Measurements from ENCODE around the gene PLXDC1.
A peak's percentile ranks its signal among the peaks of the same experiment; 100 is the strongest.

The PLXDC1 gene

DNA sequence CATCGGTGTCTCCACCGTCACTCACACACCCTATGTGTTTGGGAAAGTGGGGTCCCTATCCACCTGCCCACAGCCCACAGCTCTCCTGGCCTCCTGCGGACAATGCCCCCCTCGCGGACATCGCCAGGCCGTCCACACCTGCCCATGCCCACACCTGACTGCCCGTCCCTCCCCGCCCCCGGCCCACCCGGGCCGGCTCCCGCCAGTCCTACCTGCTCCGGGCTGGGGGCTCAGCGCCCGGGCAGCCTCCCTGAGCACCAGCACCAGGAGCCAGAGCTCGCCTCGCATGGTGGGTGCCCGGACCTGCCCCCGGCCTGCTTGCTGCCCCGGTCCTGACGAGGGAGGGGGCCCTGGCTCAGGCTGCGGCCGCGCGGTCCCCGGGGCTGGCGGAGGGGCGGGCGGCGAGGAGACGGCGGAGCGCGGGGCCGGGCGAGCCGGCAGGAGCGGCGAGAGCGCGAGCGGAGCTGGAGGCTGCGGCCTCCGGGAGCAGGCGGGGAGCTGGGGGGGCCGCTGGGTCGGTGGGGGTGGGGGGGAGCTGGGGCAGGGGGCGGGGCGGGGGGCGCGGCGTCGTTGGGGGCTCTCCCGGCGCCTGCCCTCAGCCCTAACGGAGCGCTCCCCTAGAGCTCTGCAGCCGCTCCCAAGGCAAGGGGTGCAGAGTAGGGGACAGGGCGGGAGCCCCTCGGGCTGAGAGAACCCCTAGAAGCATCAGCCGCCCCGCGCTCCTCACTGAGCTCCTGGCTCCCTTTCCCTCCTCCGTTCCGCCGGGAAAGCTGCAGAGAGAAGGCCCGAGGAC lies at the start of gene PLXDC1:
Gene PLXDC1 (minus strand): TSS at position 488 of the 793 bp plus-strand sequence. CDS start 200 bp downstream, at position 288.
- DNase-seq = no peak

GRCh38 chr17:39200957-39201510 lies 49.6 kb upstream of the PLXDC1 start:
- no peak for DNase-seq

GRCh38 chr17:39200070-39200879 lies 48.8 kb upstream of the PLXDC1 start, which contains the start of gene RPL19:
Gene RPL19, plus strand, starts transcription at chr17:39200283. Its CDS starts 62 bp downstream, at chr17:39200345.
- peak; percentile 83 for DNase-seq

DNA sequence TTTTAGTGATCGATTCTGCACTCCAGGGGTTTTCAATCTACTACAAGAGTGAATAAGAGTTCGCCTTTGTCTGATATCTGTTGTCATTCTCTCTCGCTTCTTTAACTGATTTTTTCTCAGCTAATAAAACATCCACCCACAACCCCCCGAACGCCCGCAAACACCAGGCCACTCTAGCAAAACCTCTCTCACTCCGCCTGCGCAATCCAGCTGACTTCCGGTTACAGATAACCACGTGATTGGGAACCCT lies 48.3 kb upstream of the PLXDC1 start:
- peak; percentile 93 for DNase-seq

GRCh38 chr17:39198186-39198566 lies 46.7 kb upstream of the PLXDC1 start:
- DNase-seq = no peak

GRCh38 chr17:39197380-39198185 lies 46.1 kb upstream of the PLXDC1 start, which contains the start of gene CACNB1:
Gene CACNB1, minus strand, starts transcription at chr17:39197669. Its CDS starts 174 bp downstream, at chr17:39197495.
- DNase-seq = peak; percentile 85

- DNase-seq = peak; percentile 59
These were observed 45.4 kb upstream of the PLXDC1 start for GRCh38 chr17:39196808-39197291.

DNA sequence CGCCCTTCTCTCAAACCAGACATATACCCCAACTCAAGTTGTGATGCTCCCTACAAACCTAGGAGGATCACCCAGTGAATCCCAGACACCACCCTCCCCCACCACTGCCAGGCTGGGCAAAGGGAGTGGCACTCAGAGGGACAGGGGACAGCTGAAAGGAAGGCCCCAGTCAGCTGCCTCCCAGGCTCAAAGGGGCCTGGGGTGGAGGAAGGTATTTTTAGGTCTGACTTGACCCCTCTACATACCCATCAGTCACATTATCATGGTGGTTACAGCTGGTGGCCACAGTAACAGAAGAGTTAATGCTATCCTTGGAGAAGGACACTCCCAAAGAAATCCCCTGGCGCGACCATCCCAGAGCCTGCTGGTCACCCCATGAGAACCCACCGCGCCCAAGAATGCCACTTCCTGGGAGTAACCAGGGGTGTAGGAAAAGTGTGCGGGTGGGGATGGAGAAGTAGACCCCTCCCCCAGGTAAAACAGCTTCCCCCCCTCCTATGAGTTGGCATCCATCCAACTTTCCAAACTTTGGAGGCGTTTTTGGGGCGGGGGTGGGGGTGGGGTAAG lies 44.9 kb upstream of the PLXDC1 start:
- no peak for DNase-seq

DNA sequence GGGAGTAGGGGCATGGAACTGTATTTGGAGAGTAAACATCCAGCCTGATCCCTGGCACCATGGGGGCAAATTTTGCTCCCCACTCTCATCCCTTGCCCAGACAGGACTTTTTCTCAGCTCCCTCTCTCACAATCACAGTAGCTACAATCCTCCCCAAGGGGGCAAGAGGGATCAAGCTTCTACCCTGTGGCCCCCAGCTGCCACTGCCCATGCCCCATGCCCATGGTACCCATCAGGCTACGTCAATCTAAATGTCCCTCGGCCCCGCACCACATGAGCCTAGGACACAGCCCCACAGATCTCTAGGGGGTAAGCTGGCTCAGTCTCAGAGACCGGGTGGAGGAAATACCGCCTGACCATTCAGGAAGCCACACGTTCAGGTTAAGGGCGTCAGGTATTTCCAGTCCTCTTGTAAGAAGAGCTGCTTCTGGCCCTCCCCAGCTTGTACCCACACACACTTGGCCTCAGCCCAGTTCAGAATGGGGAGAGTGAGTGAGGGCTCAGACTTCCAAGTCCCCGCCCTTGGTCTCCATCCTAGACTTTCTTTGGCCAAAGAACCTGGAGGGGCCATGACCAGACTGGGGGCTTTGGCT lies 44.2 kb upstream of the PLXDC1 start:
- no peak for DNase-seq

- no peak for DNase-seq
These were observed 43.6 kb upstream of the PLXDC1 start for GRCh38 chr17:39194985-39195524.

DNA sequence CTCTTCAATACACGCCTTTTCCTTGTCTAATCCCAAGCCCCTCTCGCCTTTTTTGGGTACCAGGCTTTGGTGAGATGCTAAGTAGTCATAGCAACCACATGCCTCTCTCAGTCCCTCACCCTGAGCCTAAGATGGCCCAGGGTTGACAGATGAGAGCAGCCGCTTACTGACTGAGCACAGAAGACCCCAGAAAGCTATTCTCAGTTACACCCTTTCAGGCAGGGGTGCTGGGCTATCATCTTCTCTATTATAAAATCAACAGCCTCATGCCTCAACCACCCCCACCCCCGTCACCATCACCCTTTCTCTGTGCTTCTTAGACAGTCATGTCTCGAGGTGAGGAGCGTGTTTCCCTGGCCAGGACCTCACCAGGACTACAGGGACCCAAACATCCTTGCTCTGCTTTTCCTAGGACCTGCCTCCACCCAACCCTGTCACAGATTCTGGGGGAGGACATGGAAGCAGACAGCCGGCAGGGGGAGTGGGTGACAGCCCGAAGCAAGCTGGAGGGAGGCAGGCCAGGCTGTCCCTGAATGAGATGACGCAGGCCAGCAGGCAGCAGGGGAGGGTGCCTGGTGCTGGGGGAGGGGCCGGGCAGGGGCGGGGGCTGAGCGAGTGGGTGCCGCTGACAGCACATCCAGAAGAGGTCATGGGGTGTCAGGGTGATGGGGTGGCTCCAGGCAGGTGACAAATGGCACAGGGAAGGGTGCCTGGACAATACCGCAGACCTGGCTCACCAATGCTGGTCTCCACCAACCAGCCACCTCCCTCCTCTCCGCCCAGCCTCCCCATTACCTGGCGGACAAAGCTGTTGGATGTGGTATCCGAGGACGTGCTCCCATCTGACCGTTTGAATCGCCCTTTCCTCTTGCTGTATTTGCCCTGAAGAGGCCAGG lies 42.9 kb upstream of the PLXDC1 start:
- no peak for DNase-seq

DNA sequence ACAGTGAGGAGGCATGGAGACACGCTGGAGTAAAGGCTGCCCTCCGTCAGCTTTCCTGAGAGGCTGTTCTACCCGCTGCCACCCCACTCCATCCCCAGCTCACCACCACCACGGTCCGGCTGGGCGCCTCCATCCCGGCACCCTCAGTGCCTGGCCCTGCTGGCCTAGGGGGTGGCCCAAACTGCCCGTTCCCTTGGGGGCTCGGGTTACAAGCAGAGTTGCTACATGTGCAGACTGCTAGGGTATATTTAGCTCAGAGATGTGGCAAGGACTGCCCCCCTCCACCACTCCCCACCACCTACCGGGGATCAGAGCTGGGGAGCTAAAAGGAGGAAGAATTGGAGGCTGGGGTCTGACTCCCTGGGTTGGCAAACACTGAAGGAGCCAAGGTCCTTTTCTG lies 41.9 kb upstream of the PLXDC1 start:
- no peak for DNase-seq

- no peak for DNase-seq
These were observed 41.5 kb upstream of the PLXDC1 start for GRCh38 chr17:39192901-39193300.

- no peak for DNase-seq
These were observed 40.5 kb upstream of the PLXDC1 start for GRCh38 chr17:39191750-39192510.

DNA sequence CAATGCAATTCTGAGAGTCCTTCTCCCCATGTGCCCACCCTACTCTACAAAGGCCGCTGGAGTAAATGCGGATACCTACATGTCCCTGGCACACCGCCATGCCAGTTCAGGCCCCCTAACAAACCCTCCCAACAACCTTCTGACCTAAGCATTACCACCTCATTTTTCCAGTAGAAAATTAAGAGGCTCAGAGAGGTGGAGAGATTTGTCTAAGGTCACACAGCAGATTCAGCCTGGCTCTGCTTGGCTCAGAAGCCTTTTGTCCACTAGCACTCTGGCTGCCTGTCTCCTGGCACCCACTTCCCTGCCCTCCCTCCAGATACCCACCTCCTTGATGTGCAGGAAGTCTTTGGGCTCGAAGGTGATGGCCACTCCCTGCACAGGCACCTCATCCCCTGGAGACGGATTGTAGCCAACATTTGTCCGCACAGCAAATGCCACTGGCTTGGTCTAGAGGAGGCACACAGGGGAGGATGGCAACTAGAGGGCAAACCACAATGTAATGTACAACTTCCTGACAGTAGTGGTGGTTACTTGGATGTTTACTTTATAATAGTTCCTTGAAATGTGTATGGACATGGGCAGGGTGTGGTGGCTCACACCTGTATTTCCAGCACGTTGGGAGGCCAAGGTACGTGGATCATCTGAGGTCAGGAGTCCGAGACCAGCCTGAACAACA lies 35.9 kb upstream of the PLXDC1 start:
- no peak for DNase-seq

DNA sequence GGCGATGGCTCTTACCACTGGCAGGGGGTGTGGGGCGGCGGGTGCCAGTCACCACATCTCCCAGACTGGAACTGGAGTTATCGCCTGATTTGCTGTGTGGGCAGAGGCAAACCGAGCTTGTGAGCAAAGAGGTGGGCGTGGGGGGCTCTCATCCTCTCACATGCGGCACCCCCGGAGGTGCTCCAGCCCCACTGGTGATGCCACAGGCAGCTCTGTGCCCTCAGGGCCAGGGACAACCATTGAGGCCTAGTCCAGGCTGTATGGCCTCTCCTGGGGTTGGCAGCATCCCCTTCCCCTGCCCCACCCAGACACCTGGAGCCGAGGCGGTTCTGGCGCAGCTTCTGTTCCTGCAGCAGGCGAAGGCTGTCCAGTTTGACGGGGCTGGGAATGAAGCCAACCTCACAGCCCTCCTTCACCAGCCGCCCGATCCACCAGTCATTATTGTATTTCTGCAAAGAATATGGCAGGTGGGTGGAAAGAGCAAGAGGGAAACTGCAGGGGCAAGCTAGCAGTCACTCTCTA lies 35.1 kb upstream of the PLXDC1 start:
- no peak for DNase-seq

GRCh38 chr17:39183720-39184119 lies 32.3 kb upstream of the PLXDC1 start:
- DNase-seq = no peak

DNA sequence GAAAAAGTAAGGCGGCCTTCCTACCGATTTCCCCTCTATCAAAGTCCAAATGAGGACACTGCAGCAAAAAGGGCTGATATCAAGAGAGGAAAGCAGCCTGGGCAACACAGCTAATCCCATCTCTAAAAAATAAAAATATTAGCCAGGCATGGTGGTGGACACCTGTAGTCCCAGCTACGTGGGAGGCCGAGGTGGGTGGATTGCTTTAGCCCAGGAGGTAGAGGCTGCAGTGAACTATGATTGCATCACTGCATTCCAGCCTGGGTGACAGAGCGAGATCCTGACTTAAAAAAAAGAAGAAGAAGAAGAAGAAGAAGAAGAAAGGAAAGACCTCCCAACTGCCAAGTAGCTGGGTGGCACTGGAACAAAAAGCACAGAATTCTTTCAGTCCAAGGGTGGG lies 31.6 kb upstream of the PLXDC1 start:
- no peak for DNase-seq

- no peak for DNase-seq
These were observed 29.9 kb upstream of the PLXDC1 start for GRCh38 chr17:39181303-39181702.
